HEK293T (cell line): Measurements from ENCODE around the gene TCF21.

Source experiments
- BHLHE40 ChIP-seq: fragments of 450-650 bp; IDR thresholded peaks from 2 replicates; pipeline ENCODE4 v1.6.1; 2016; ENCODE audit warnings: mild to moderate bottlenecking, moderate library complexity, borderline replicate concordance
- FOXK2 ChIP-seq: fragments of 450-650 bp; IDR thresholded peaks from 2 replicates; pipeline ENCODE4 v1.6.1; 2016; ENCODE audit warnings: mild to moderate bottlenecking
- PKNOX1 ChIP-seq: fragments of 450-650 bp; IDR thresholded peaks from 2 replicates; pipeline ENCODE4 v1.6.1; 2016
- SP1 ChIP-seq: fragments of 450-650 bp; IDR thresholded peaks from 2 replicates; pipeline ENCODE4 v1.6.1; 2017
- SUZ12 ChIP-seq: fragments of 450-650 bp; IDR thresholded peaks from 2 replicates; pipeline ENCODE4 v1.6.1; 2016; ENCODE audit warnings: mild to moderate bottlenecking
- TARDBP ChIP-seq: fragments of 450-650 bp; IDR thresholded peaks from 2 replicates; pipeline ENCODE4 v1.6.1; 2016

GRCh38 chr6:133916650-133917151 lies 27.8 kb downstream of the TCF21 start:
- TF ChIP-seq BHLHE40: no peak
- TF ChIP-seq SUZ12: no peak
- no peak for TF ChIP-seq PKNOX1
- TF ChIP-seq TARDBP: no peak
- TF ChIP-seq FOXK2: no peak
- TF ChIP-seq SP1: no peak
